PC-9 (cell line): ENCODE data around the gene PURB.
"Not testable (repeated sequence)": the region's sequence is repeated elsewhere in the genome, so short reads cannot be mapped to it uniquely, and the experiment has no call there.

ENCODE experiments used
- CTCF ChIP-seq: fragments of 200-600 bp; sonication (generic); conservative IDR thresholded peaks from 2 replicates; pipeline ENCODE4 v1.6.1; 2017; ENCODE audit warnings: mixed run types, antibody characterized with exemption, mild to moderate bottlenecking, moderate library complexity
- EZH2 ChIP-seq: fragments of 200-600 bp; sonication (generic); IDR thresholded peaks from 2 replicates; pipeline ENCODE4 v1.8.0; 2017; ENCODE audit warnings: antibody characterized with exemption, low read depth

DNA sequence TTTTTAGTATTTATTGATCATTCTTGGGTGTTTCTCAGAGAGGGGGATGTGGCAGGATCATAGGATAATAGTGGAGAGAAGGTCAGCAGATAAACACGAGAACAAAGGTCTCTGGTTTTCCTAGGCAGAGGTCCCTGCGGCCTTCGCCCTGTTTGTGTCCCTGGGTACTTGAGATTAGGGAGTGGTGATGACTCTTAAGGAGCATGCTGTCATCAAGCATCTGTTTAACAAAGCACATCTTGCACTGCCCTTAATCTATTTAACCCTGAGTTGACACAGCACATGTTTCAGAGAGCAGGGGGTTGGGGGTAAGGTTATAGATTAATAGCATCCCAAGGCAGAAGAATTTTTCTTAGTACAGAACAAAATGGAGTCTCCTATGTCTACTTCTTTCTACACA lies 15.0 kb downstream of the PURB start:
- not testable (repeated sequence) for TF ChIP-seq CTCF, EZH2
